SIG-M5 treated with dmso at 0.1 percent for 504 hours (cell line): ENCODE results near the gene TTLL10.
A peak's percentile ranks its signal among the peaks of the same experiment; 100 is the strongest.
"Not testable (repeated sequence)": the region's sequence is repeated elsewhere in the genome, so short reads cannot be mapped to it uniquely, and the experiment has no call there.

Source experiments
- DNase-seq: peaks from one replicate; lab custom pipeline; 2025; ENCODE audit not compliant: unreplicated experiment; lab: John Stamatoyannopoulos, UW

TTLL10 gene

GRCh38 chr1:1183833-1184775 is 10.4 kb downstream of the TTLL10 start:
- DNase-seq: no peak

DNA sequence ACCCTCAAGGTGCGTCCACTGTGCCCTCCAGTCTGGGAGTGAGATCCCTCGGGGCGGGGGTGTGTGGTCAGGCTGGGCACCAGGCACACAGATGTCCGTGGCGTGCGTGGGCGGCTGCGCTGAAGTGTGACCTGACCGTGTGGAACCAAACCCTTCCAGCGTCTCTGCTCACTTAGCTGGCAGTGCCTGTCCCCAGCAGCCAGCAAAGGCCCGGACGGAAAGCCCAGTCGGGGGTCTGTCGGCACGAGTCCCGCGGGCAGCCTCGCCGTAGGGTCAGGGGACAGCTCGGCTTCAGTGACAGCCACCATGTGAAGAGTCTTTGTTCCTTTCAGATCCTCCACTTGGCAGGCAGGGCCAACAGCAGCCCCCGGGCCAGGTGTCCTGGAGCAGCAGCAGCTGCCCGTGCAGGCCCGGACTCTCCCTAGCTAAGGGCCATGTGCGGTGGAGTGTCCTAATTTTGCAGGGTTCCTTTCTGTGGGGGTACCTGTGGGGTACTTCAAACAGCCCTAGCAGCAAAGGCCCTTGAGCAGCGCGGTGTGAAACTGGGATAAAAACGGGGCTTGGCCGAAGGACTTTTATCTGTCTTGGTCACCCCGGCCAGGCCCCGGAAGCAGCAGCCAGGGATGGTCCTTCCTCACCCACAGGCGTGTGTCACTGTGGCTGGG is 11.6 kb downstream of the TTLL10 start:
- no peak for DNase-seq

DNA sequence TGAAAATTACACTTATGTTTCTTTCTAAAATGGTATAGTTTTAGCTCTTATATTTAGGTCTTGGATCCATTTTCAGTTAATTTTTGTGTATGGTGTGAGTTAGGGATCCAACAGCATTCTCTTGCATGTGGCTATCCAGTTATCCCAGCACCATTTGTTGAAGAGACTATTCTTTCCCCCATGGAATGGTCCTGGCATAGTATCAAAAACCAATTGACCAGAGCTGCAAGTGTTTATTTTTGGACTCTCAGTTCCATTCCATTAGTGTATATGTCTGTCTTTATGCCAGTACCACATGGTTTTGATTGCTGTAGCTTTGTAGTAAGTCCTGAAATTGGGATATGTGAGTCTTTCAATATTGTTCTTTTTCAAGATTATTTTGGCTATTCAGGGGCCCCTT is 14.3 kb downstream of the TTLL10 start:
- DNase-seq: no peak

DNA sequence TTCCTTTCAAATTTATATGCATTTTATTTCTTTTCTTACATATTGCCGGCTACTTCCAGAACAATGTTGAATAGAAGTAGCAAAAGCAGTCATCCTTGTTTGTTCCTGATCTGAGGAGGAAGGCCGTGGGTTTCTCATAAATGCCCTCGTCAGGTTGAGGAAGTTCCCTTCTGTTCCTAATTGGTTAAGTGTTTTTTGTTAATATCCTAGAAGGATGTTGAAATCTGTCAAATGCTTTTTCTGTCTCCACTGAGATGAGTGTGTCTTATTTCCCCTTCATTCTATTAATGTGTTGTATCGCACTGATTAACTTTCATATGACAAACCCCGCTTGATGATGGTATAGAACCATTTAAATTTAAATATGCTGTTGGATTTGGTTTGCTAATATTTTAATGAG is 15.4 kb downstream of the TTLL10 start:
- DNase-seq: peak; percentile 56

- DNase-seq: no peak
Observed at GRCh38 chr1:1191734-1192133, 18.1 kb downstream of the TTLL10 start.

DNA sequence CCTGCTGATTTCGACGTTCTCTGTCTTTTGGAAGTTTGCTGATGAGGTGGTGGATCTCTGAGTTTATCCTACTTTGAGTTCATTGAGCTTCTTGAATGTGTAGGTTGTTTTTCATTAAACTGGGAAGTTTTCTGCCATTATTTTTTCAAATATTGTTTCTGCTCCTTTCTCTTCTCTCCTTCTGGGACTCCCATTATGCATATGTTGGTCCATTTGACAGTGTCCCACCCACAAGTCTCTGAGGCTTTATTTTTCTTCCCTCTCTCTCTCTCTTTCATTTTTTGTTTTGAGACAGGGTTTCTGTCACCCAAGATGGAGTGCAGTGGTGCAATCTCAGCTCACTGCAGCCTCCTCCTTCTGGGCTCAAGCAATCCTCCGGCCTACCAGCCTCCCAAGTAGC is 21.0 kb downstream of the TTLL10 start:
- no peak for DNase-seq

- not testable (repeated sequence) for DNase-seq
Observed at GRCh38 chr1:1195726-1196125, 22.0 kb downstream of the TTLL10 start.

DNA sequence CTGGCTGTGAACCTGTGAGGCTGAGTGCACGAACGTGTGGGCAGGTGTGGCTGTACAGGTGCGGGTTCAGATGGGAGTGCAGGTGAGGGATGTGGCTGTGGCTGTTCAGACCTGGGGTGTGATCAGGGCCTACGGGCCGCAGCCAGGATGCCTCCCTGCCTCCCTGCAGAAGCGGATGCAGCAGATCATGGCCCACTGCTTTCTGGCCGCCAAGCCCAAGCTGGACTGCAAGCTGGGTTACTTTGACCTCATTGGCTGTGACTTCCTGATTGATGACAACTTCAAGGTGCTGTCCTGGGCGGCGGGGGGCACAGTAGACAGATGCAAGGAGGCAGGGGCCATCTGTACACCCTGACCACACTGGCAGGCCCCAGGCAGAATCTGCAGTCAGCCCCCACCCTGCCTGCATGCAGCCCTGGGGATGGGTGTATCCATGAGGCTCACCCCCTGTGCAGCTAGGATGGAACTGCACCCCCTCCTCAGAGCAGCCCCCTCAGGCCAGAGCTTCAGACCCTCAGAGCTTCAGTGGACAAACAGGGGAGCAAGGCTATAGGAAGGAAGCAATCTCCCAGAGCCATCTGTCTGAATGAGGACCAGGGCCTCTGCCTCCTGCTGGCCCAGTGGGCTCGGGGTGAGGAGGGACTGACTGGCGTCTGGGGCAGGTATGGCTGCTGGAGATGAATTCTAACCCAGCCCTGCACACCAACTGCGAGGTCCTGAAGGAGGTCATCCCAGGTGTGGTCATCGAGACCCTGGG is 22.9 kb downstream of the TTLL10 start:
- DNase-seq: no peak

DNA sequence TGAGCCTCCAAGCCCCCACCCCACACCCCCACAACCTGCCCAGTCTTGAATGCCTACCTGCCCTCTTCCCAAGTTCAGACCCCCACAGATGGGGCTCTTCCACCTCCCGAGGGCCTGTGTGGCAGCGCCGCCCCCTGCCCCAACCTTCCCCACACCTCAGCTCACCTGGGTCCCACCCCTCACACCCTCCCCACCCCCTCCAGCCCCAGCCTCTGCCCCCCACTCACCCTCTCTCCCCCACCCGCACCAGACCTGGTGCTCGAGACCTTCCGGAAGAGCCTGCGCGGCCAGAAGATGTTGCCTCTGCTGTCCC is 23.5 kb downstream of the TTLL10 start:
- no peak for DNase-seq

- no peak for DNase-seq
Observed at GRCh38 chr1:1197551-1198422, 24.1 kb downstream of the TTLL10 start.

DNA sequence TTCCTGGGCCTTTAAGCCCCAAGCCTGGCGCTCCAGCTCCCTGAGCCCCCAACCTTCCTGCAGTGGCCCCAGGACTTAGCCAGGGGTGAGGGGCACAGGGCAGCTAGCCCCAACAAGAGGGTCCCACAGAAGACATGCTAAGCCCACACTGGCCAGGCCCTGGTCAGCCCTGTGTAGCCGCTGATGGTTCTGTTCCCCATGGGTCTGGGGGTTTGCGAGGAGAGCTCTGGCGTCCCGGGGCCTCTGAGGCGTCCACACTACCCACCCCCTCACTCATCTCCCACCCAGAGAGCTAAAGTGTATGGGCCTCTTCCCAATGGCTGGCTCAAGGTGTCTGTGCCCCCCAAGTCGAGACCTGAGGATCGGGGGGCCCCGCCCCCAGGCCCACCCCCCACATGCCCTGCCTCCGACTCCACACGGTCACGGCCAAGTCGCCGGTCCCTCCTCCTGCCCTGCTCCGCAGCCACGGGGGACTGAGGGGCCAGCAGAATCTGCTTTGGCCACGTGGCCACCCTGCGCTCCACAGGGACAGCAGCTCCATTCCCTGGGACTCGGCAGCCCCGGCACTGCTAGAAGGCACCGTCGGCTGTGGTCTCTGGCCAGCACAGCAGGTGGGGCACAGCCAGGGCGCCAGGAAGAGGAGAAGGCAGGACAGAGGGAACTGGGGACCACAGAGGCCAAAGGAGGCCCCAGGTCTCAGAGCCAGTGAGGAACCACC is 24.9 kb downstream of the TTLL10 start:
- no peak for DNase-seq

DNA sequence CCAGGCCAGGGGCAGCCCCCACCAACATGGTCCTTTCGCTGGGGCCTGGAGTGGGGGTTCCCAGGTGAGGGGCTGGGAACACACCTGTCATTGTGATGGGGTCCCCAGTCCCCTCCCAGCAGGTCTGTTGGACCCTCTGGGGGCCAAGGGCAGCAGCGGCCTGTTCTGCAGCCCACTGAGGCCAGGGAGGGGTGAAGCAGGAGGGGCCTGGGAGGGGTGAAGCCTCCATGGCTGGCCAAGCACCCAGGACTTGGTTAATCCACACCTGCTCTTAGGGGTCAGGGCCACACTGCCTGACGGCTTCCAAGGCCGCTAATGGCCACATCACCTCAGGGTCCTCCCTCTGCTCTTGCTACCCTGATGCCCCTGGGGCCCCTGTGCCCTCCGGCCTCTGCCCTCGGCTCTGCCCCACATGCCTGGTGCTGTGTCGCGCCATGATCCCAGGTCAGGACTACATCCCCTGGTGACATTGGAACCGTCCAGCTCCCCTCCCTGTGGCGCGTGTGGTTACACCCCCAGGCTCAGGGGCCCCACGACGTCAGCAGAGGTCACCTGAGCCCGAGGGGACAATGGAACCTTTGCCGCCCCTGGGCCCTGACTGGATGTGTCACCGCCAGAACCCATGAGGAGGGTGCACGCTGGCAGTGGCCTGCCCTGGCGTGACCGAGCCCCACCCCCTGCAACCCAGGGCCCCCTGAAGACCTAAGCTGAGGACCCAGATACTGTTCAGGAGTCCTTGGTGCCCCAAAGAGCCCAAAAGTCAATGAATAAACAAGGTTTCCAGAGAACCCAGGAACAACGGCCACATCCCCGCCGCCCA is 25.7 kb downstream of the TTLL10 start:
- no peak for DNase-seq

GRCh38 chr1:1199961-1200875 is 26.5 kb downstream of the TTLL10 start:
- no peak for DNase-seq

GRCh38 chr1:1200876-1201810 is 27.5 kb downstream of the TTLL10 start:
- no peak for DNase-seq

DNA sequence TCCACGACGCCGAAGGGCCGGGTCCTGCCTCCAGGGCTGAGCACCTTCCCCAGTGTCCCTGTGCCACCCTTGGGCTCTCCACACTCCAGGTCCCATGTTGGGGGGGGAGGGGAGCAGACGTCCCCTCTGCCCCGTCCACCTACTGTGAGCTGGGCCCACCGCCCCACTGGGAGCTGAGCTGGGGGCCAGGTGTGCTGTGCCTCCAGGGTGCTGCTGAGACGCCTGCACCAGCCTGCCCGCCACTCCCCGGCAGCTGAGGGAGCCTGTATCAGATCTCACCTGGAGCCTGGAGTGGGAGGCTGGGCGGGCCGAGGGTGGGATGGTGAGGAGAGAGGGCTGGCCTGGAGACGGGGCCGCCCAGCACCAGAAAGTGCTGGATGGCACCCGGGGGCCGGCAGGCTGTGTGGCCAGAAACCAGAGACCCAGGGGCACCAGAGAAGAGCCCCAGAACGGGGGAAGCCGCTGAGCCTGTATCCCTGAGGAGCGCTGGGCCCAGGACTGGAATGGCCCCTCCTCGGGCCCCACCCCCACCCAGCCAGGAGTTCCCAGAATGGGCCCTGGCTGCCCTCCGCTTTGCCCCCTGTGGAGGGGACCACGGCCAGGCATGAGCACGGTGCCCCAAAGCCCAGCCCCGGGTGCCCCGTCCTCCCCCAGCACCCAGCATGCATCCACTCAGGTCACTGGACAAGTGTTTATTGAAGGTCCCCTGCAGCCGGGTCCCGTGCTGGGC is 29.3 kb downstream of the TTLL10 start:
- no peak for DNase-seq

- DNase-seq: no peak
Observed at GRCh38 chr1:1203561-1204424, 30.1 kb downstream of the TTLL10 start.
